Smooth muscle cell (in vitro differentiated cells): ENCODE results near the gene ADRB1. TPM values are rescaled to one million over a fixed set of nuclear protein-coding genes. Genes with fewer than 3 reads are reported as not detected.

Source experiments
- polyA plus RNA-seq: library from polyadenylated mRNA; unstranded; fragments of >200 nt; fragmentation: Nextera tagmentation; extraction: Ambion mirVana; gene quantifications from 2 replicates; pipeline ENCODE4 v1.2.1, GENCODE V29; 2016
- total RNA-seq: library from RNA; depleted of rRNA; stranded (reverse); fragments of >200 nt; gene quantifications from 2 replicates; pipeline ENCODE4 v1.2.3, GENCODE V29; 2014

ADRB1 gene
- total and polyA plus RNA-seq, 2 experiments from 2014 or later, result not detected

Other genes starting within 250 kb of the ADRB1 start
- gene DCLRE1A, start 189.8 kb upstream of the ADRB1 start, total RNA-seq, result 3.8 and 5.4 TPM in 2 replicates
- gene DCLRE1A, start 189.8 kb upstream of the ADRB1 start, polyA plus RNA-seq, result 1.2 and 2.4 TPM in 2 replicates
- 14.4 and 27.7 TPM in 2 replicates for gene NHLRC2, start 189.2 kb upstream of the ADRB1 start, total RNA-seq
- gene NHLRC2, start 189.2 kb upstream of the ADRB1 start, polyA plus RNA-seq, result 3.9 and 5.1 TPM in 2 replicates
- 27.9 and 58.8 TPM in 2 replicates for gene CCDC186, start 130.3 kb downstream of the ADRB1 start, total RNA-seq
- 14.6 and 16.2 TPM in 2 replicates for gene CCDC186, start 130.3 kb downstream of the ADRB1 start, polyA plus RNA-seq
- gene TDRD1, start 135.5 kb downstream of the ADRB1 start, total RNA-seq, result not detected in 2 replicates
- gene TDRD1, start 135.5 kb downstream of the ADRB1 start, polyA plus RNA-seq, result 0.08 TPM in 1 of 2 replicates, not detected in the other
- 0.36 TPM in 2 replicates for gene VWA2, start 195.4 kb downstream of the ADRB1 start, total RNA-seq
- gene VWA2, start 195.4 kb downstream of the ADRB1 start, polyA plus RNA-seq, result 0.06 and 0.70 TPM in 2 replicates